Measurements from ENCODE around the gene FAM168A. TPM values are rescaled to one million over a fixed set of nuclear protein-coding genes. Genes with fewer than 3 reads are reported as not detected.

The FAM168A gene
- total and polyA plus RNA-seq, 4 donors: 4.8 to 14.6 (median 9.1) TPM

DNA sequence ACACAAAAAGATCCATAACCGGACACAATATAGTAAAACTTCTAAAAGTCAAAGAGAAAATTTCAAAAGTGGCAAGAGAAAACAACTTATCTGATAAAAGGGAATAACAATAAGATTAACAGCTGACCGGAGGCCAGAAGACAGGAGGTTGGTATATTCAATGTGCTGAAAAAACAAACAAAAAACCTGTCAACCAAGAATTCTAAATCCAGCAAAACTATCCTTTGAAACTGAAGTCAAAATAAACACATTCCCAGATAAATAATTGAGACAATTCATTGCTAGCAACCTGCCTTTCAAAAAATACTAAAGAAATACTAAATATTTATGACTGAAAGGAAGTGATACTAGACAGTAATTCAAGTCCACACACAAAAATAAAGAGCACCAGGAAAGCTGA lies 120.4 kb downstream of the FAM168A start (continued):
- TF ChIP-seq, protein P1, sequence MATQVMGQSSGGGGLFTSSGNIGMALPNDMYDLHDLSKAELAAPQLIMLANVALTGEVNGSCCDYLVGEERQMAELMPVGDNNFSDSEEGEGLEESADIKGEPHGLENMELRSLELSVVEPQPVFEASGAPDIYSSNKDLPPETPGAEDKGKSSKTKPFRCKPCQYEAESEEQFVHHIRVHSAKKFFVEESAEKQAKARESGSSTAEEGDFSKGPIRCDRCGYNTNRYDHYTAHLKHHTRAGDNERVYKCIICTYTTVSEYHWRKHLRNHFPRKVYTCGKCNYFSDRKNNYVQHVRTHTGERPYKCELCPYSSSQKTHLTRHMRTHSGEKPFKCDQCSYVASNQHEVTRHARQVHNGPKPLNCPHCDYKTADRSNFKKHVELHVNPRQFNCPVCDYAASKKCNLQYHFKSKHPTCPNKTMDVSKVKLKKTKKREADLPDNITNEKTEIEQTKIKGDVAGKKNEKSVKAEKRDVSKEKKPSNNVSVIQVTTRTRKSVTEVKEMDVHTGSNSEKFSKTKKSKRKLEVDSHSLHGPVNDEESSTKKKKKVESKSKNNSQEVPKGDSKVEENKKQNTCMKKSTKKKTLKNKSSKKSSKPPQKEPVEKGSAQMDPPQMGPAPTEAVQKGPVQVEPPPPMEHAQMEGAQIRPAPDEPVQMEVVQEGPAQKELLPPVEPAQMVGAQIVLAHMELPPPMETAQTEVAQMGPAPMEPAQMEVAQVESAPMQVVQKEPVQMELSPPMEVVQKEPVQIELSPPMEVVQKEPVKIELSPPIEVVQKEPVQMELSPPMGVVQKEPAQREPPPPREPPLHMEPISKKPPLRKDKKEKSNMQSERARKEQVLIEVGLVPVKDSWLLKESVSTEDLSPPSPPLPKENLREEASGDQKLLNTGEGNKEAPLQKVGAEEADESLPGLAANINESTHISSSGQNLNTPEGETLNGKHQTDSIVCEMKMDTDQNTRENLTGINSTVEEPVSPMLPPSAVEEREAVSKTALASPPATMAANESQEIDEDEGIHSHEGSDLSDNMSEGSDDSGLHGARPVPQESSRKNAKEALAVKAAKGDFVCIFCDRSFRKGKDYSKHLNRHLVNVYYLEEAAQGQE (IDR thresholded peaks at IDR 0.05): no peak
- no peak for TF ChIP-seq NR2F2 (IDR thresholded peaks at IDR 0.05)

DNA sequence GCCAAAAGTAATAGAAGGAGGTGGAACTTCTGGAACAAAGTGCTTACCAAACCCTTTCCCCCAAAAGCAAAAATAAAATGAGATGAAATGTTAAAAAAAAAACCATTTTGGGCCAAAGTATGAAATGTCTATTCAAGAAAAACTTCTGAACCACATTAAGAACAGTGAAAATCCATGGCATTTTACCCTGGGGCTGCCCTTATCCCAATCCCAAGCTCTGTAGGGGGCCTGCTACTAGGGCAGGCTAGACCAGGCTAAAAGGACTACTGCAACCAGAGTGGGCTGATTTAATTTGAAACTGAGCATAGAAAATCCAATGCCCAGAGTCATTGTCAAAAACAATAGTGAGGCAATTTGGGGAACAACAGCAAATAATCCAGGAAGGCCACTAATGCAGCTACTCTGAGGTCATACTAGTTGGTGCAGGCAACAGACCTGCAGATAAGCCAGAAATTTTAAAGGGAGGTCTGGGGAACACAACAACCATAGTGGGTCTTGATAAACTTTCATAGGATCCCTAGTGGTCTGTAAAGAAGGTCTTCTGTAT lies 122.3 kb downstream of the FAM168A start:
- H3K36me3 ChIP-seq (ENCODE audit: control insufficient read depth in 4 of 4, insufficient read depth in 3 of 4, low read depth in 1 of 4, low read length in 3 of 4): no peaks in the 10 kb centered on the region
- DNase-seq (ENCODE audit: low spot score): no peak
- no peak overlapping the region for H3K27ac ChIP-seq (ENCODE audit: low read depth in 1 of 2, low read length in 2 of 2)
- no peak overlapping the region for H3K4me3 ChIP-seq (ENCODE audit: low read depth in 1 of 3, low read length in 3 of 3)
- TF ChIP-seq YY1 (IDR thresholded peaks at IDR 0.05) (no peak), RAD21 (IDR thresholded peaks at IDR 0.05) (no peak), FOXA2 (IDR thresholded peaks at IDR 0.05) (no peak), HNF4G (IDR thresholded peaks at IDR 0.05) (no peak), RXRA (IDR thresholded peaks at IDR 0.05) (no peak), FOXA1 (IDR thresholded peaks at IDR 0.05) (no peak), JUND (IDR thresholded peaks at IDR 0.05) (no peak), GABPA (IDR thresholded peaks at IDR 0.05 in 1 of 2, conservative IDR thresholded peaks at IDR 0.05 in 1 of 2) (no peak), HNF4A (conservative IDR thresholded peaks at IDR 0.05) (no peak), SP1 (IDR thresholded peaks at IDR 0.05) (no peak), NR2F2 (IDR thresholded peaks at IDR 0.05) (no peak), EGR1 (IDR thresholded peaks at IDR 0.05; ENCODE audit: low read depth in 2 of 2) (no peak), TAF1 (conservative IDR thresholded peaks at IDR 0.05) (no peak)
- TF ChIP-seq, protein P2, sequence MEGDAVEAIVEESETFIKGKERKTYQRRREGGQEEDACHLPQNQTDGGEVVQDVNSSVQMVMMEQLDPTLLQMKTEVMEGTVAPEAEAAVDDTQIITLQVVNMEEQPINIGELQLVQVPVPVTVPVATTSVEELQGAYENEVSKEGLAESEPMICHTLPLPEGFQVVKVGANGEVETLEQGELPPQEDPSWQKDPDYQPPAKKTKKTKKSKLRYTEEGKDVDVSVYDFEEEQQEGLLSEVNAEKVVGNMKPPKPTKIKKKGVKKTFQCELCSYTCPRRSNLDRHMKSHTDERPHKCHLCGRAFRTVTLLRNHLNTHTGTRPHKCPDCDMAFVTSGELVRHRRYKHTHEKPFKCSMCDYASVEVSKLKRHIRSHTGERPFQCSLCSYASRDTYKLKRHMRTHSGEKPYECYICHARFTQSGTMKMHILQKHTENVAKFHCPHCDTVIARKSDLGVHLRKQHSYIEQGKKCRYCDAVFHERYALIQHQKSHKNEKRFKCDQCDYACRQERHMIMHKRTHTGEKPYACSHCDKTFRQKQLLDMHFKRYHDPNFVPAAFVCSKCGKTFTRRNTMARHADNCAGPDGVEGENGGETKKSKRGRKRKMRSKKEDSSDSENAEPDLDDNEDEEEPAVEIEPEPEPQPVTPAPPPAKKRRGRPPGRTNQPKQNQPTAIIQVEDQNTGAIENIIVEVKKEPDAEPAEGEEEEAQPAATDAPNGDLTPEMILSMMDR (IDR thresholded peaks at IDR 0.05; ENCODE audit: low read depth, low read length, missing input control): no peak
- TF ChIP-seq, protein P3, sequence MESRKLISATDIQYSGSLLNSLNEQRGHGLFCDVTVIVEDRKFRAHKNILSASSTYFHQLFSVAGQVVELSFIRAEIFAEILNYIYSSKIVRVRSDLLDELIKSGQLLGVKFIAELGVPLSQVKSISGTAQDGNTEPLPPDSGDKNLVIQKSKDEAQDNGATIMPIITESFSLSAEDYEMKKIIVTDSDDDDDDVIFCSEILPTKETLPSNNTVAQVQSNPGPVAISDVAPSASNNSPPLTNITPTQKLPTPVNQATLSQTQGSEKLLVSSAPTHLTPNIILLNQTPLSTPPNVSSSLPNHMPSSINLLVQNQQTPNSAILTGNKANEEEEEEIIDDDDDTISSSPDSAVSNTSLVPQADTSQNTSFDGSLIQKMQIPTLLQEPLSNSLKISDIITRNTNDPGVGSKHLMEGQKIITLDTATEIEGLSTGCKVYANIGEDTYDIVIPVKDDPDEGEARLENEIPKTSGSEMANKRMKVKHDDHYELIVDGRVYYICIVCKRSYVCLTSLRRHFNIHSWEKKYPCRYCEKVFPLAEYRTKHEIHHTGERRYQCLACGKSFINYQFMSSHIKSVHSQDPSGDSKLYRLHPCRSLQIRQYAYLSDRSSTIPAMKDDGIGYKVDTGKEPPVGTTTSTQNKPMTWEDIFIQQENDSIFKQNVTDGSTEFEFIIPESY (IDR thresholded peaks at IDR 0.05): no peak
- TF ChIP-seq, protein P4, sequence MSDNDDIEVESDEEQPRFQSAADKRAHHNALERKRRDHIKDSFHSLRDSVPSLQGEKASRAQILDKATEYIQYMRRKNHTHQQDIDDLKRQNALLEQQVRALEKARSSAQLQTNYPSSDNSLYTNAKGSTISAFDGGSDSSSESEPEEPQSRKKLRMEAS (IDR thresholded peaks at IDR 0.05): no peak
- TF ChIP-seq, protein P5, sequence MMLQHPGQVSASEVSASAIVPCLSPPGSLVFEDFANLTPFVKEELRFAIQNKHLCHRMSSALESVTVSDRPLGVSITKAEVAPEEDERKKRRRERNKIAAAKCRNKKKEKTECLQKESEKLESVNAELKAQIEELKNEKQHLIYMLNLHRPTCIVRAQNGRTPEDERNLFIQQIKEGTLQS (IDR thresholded peaks at IDR 0.05): no peak
- TF ChIP-seq, protein P1 (IDR thresholded peaks at IDR 0.05): no peak
- no peak overlapping the region for H3K9ac ChIP-seq (ENCODE audit: low read depth in 1 of 2, low read length in 2 of 2)
- H3K9me3 ChIP-seq (ENCODE audit: control insufficient read depth in 4 of 4, low read length in 3 of 4): no peaks in the 10 kb centered on the region
- H3K27me3 ChIP-seq (ENCODE audit: control insufficient read depth in 4 of 4, insufficient read depth in 4 of 4, low read length in 3 of 4): no peaks in the 10 kb centered on the region
- H3K4me1 ChIP-seq (ENCODE audit: control insufficient read depth in 4 of 4, insufficient read depth in 4 of 4, low read length in 3 of 4): peaks cover 0 to 12% (median 9%) of the 10 kb centered on the region in 4 donors

All from liver (tissue), 9 donors.